HG02610 (cell line): Measurements from ENCODE around the gene TFG.

Source experiments
- ATAC-seq: cut with Tn5 transposase; IDR thresholded peaks from one replicate; pipeline ENCODE4 v1.9.1; 2021; ENCODE audit warnings: mild to moderate bottlenecking, moderate library complexity; ENCODE audit not compliant: unreplicated experiment

Gene TFG

DNA sequence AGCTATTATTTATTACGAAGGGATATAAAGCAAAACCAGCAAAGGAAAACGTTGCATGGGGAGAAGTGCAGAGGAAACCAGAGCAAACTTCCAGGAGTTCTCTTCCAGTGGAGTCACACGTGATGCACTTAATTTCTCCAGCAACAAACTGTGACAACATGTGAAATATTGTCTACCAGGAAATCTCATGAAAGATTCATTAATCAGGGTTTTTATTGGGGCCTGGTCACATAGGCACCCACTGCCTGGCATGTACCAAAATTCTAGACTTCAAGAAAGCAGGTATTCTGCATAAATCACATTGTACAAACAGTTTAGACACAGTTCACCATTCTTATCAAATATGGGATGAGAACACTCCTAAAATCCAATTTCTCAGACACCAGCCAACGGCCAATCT, 5.4 kb upstream of the TFG start:
- ATAC-seq, result no peak

DNA sequence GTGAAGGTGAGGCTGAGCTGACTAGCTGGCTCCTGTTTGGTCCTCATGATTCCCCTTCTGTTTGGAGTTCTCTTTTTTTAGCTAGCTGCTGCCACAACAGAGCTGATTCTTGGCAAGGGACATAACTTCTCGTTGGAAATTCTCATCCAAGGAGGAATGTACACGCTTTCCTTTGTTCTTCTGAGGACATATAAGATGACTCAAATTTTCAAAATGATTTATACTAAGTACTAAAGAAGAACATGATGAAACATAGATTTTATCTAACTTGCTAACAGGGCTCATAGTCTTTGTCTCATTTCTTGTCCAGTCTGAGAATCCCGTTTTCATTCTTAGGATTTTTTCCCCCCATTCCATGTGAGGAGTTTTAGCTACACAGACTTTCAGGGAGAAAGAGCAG, 2.9 kb upstream of the TFG start:
- no peak for ATAC-seq

DNA sequence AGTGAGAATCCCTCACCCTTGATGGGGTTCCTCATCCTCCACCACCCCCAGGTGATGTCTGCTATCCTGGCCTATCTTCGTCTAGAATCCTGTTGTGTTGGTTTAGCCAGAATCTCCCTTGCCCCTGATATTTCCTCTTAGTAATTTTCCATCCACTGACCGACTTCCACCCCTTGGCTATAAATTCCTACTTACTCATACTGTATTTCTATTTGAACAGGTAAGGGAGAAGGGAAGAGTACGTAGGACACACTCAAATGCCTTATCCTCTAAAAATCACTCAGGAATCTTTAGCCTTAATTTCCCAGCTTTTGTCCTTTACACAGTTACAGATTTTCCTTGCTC, 678 bp upstream of the TFG start:
- no peak for ATAC-seq

DNA sequence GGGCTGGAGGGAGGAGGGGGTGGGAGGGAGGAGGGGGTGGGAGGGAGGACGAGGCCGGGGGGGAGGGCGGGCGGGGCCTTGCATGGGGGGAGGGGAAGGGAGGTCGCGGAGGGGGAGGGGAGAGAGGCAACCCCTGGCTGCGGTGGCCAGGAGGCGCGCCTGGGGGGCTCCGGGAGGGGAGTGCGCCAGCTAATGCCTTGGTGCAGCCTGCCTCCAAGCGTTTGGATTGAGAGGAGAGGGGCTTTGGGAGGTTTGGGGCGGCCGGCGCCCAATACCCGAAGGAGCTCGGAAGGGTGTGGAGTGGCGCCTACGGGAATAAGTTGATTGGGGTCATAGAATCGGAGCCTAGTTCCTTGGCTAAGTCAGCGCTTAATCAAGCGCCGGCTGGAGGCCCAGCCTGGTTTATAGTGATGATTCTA, 557 bp downstream of the TFG start:
- no peak for ATAC-seq

DNA sequence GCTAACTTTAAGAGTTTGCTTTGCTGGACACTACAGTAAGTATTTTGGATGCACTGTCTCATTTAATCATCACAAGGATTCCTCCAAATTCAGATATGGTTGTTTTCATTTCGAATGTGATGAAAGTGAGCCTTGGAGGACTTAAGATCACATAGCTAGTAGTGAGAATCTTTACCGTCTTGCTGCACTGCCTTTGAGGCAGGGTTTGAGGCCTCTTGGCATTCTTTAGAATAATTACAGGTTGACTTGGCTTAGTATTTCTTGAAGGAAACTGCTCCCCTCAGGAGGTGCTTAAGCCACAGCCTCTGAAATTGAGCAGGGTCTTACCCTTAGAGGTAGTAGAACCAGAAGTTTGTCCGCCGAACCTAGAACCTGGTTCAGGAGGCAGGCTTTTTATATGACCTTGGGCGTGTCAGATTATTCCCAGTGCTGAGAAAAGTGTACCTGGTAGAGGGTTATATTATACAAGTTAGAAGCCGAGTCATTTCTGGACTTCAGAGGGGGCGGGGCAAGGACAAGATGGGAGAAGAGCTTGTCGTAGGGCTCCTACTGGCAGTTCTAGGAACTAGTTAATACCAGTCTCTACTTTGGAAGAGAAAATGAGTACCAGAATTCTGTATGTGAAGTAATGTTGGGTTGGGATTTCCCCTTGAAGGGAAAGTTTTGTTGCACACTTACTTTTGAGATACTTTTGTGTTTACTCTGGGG, 1.1 kb downstream of the TFG start:
- peak; percentile 44 for ATAC-seq

DNA sequence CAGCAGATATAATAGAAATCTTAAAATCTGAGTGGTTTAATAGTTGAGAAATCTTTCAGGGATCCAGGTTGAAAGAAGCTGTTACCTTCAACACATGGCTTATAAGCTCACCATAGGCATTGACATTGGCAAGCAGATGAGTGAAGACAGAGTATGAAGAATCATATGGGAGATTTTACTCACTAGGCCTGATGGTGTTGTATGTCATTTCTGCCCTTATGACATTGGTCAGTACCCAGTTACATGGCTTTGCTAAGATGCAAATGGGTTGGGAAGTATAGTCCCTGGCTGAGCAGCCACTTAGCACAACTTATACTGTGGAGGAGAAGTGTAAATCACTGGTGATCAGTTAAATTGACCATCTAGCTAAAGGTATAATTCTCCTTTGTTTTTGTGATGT, 5.9 kb downstream of the TFG start:
- no peak for ATAC-seq

DNA sequence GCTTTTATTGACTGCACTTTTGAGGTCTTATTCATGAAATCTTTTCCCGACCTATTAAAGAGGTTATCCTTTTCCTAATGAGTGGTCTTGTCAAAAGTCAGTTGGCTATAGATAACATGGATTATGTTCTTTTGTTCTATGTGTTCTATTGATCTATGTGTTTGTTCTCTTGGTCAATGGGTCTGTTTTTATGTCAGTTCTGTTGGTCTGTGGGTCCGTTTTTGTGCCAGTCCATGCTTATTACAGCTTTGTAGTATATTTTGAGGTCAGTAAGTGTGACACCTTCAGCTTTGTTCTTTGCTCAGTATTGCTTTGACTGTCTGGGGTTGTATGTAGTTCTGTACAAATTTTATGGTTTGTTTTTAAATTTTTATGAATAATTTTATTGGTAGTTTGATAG, 7.8 kb downstream of the TFG start:
- ATAC-seq, result no peak

DNA sequence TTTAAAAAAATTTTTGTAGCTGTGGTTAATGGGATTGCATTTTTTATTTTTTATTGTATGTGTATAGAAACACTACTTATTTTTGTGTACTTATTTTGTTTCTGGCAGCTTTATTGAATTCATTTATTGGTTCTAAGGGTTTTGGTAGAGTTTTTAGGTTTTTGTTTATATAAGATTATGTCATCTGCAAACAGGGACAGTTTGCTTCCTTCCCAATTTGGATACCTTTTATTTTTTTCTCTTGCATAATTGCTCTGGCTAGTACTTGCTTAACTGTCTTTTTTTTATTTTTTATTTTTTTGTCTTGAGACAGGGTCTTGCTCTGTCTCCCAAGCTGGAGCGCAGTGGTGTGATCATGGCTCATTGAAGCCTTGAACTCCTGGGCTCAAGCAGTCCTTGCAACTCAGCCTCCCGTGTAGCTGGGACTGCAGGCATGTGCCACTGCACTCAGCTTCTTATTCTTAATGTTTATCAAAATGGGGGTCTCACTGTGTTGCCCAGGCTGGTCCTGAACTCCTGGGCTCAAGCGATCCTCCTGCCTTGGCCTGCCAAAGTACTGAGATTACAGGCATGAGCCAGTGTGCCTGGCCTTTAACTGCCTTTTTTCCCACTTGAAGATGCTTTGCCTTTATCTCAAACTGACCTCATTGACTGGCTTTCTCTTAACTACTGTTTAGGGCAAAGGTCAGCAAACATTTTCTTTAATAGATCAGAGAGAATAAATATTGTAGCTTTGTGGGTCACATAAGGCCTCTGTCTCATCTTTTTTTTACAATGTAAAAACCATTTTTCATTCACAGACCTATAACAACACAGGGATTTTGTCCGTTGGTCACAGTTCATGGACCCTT, 8.6 kb downstream of the TFG start:
- ATAC-seq, result no peak

DNA sequence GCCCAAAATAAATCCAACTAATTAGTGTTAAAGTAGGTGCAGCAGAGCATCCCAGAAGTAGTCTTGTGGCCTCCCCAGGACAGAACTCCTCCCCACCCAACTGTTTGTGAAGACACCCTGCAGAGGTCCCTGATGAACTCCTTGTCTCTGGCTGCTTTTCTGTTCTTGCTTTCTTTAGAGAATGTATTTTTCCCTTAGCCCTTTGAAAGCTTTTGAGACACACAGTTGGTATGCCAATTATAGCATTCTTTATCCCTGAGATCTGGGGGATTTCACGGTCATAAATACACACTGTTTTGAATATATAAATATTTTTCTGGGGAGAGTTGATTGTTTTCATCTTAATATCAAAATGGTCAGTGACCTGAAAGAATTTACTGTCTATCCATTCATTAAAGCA, 9.8 kb downstream of the TFG start:
- ATAC-seq, result no peak

DNA sequence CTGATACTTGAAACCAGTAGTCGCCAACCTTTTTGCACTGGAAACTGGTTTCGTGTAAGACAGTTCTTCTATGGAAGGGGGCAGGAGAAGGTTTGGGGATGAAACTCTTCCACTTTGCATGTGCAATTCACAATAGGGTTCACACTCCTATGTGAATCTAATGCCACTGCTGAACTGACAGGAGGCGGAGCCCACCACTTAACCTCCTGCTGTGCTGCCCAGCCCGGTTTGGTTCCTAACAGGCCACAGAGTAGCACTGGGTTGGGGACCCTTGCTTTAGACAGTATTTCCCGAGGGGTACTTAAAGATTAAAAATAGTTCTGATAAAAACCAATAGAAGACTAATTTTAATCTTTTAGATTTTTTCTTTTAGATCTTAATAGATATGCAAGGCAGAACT, 11.1 kb downstream of the TFG start:
- ATAC-seq, result no peak

DNA sequence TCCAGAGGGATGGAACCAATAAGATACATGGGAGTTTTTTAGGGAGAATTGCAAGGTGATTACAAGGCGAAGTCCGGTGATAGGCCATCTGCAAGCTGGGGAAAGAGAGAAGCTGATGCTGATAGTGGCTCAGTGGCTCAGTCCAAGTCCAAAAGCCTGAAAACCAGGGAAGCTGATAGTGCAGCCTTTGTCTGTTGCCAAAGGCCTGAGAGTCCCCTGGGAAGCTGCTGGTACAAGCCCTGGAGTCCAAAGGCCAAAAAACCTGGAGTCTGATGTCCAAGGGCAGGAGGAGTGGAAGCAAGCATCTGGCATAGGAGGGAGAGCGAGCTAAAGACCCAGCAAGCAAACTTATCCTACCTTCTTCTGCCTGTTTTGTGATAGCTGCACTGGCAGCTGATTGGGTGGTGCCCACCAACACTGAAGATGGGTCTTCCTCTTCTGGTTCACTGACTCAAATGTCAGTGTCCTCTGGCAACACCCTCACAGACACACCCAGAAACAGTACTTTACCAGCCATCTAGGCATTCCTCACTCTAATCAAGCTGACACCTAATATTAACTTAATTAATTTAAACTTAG, 16.7 kb downstream of the TFG start:
- ATAC-seq, result no peak

DNA sequence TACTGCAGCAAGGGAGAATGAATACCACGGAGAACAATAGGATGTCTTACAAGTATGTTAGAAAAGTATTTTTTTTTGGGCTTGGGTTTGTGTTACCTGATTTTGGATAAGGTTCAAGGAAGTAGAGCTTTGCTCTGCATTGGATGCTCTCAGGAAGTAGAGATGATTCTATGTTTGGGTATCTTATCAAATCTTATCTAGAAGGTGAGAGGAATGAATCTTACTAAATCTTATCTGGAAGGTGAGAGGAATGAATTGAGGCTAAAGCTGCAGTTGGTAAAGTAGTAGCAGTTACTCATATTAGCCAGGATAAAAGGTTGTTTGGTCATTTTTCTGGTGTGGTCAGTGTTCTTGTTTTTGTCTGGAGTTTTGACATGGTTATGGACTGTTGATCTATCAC, 17.4 kb downstream of the TFG start:
- no peak for ATAC-seq

DNA sequence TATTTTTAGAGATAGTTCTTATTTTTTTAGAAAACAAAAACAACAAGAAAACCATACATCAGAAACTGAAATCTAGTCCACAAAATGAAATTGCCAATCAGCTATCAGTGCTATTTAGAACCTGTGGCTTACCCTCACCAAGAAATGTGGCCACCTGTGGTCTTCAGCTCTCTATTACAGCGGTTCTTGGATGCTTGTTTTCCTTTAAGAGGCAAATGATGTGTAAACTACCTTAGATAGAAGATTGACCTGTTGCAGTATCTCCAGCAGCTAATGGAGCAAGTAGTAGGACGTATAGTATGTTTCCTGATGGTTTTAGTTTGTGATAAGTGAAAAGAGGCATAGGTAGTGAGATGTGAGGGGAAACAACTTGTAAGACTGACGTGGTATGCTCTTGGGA, 21.2 kb downstream of the TFG start:
- peak; percentile 60 for ATAC-seq

DNA sequence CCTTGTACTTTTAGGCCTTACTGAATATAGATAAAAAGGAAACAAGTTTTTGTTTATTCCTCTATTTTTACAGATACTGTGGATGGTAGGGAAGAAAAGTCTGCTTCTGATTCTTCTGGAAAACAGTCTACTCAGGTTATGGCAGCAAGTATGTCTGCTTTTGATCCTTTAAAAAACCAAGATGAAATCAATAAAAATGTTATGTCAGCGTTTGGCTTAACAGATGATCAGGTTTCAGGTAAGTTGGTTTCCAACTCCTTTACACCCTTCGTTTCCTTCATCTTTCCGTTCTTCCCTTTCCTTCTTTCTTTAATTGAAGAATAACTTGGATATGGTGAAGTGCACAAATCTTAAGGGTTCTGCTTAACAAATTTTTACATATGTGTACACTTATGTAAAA, 23.1 kb downstream of the TFG start:
- ATAC-seq, result no peak

DNA sequence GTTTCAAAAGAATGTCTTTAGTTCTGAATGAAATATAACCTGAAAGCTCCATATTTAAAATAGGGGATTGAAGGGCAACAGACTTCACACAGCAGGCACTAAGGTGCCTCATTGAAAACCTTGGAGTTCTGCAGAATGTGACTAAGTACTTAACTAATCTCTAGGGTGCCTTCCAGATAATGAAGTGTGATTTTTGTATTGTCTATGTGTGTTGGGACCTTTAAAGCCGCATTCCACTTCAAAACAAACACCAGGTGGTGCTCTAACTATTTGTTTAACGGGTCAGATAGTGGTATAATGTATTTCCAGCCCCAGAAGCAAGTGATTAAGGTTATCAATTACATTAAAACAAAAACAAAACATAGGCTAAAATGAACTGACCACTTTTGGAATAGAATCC, 28.0 kb downstream of the TFG start:
- ATAC-seq, result no peak

DNA sequence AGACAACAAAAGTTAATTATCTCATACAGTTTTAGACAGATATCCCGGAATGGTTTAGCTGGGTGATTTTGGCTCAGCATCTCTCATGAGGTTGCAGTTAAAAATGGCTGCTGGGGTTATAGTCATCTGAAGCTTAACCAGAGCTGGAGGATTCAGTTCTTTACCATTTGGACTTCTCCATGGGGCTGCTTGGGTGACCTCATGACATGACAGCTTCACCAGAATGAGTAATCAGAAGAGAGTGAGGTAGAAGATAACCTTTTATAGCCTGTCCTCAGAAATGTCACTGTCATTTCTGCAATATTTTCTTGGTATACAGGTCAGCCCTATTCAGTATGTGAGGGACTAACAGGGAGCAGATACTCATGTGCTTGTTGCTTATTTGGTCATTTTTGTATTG, 30.9 kb downstream of the TFG start:
- no peak for ATAC-seq

DNA sequence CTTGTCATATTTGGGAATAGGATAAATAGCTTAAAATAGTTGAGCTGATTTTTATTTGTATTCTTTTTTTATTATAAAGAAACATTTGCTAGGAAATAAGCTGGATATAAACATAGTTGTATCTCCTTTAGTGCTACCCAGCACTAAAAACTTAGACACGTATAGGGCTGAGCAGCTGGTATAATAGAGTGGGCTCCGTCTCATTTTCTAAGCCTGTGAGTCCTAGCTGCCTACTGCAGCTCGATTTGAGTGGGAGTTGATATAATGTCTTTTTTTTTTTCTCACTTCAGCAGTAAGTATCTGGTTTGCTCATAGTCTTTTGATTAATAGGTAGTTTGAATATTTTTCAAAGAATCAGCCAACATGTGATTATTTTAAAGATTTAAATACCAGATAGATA, 34.2 kb downstream of the TFG start:
- no peak for ATAC-seq

DNA sequence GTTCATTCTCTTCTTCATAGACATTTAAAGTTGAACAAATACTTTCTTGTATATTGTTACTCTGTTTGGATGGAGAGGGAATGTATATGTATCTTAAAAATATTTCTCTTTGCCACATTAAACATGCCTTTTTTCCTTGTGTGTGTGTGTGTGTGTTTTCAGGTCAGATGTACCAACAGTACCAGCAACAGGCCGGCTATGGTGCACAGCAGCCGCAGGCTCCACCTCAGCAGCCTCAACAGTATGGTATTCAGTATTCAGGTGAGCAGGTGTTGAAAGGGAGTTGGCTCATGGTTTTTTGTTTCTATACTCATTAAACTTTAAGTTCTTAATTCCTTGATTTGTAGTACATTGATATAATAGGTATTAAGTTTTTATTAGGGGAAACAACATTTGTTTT, 35.4 kb downstream of the TFG start:
- ATAC-seq, result no peak

DNA sequence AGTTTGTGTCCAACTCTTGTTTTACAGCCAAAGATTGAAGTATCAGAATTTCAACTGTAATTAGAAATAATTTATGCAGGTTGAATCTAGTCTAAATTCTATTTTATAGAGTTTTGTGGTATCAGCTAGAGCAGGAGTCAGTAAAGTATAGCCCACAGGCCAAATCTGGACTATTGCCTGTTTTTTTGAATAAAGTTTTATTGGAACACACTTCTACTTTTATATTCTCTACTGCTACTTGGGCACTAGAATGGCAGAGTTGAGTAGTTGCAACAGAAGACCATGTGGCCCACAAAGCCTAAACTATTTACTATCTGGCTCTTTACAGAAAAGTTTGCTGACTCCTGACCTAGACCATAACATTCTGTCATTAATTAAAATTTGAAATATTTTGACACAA, 36.3 kb downstream of the TFG start:
- no peak for ATAC-seq

DNA sequence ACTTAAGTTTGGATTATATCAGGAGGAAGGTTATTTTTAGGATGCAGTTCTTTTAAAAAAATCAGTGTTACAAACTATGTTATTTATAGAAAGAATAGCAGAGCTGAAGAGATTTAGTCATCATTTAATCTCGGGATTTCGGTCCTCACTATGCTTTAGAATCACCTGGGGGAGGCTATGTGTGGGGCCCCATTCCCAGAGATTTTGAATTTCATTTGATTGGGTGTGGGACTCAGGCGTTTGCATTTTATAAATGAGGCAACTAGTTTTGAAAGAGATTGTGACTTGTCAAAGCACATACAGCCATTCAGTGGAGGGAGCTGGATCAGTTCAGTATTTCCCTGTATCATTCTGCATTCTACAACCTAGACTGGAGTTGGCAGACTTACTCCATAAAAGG, 36.8 kb downstream of the TFG start:
- ATAC-seq, result no peak

DNA sequence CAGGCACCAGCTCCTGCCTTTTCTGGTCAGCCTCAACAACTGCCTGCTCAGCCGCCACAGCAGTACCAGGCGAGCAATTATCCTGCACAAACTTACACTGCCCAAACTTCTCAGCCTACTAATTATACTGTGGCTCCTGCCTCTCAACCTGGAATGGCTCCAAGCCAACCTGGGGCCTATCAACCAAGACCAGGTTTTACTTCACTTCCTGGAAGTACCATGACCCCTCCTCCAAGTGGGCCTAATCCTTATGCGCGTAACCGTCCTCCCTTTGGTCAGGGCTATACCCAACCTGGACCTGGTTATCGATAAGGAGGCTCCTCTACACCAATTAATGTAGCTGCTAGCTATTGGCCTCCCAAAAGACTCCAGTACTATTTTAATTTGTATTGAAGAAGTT, 38.9 kb downstream of the TFG start:
- no peak for ATAC-seq

DNA sequence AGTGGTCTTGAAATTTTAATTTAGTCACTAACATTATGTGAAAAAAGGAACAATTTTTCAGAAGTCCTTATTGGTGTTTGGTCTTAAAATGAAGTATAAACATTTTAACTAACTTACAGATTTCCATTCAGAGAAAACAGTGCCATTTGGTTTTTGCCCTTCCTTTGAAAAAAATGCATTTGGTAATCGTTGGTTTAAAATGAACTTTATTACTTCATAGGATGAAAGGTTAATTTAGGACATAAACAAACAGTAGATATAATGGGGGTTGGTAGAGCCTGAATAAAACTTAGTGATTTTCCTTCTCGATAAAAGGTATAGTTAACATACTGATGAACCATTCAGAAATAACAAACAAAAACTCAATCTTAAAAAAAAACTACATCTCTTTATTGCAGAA, 39.7 kb downstream of the TFG start:
- no peak for ATAC-seq
